GM12878 (cell line): ENCODE measurements around the gene RPS16. TPM values are rescaled to one million over a fixed set of nuclear protein-coding genes. Genes with fewer than 3 reads are reported as not detected.

Experiments used
- CBFB ChIP-seq: IDR thresholded peaks from 2 replicates; pipeline ENCODE4 v1.6.1; 2016; ENCODE audit warnings: antibody characterized with exemption, low read depth
- CREB1 ChIP-seq: IDR thresholded peaks from 2 replicates; pipeline ENCODE4 v1.6.1; 2012; ENCODE audit warnings: low read depth, mild to moderate bottlenecking, inconsistent platforms
- E4F1 ChIP-seq: fragments of 450-650 bp; IDR thresholded peaks from 2 replicates; pipeline ENCODE4 v1.6.1; 2018; ENCODE audit warnings: borderline replicate concordance, mild to moderate bottlenecking; ENCODE audit not compliant: partially characterized antibody
- EP300 ChIP-seq, 2 experiments: fragments of 150-350 bp in 1 of 2; IDR thresholded peaks; 2 replicates each; pipeline ENCODE4 v1.6.1; 2011 to 2012; ENCODE audit warnings: low read depth in 2 of 2, low read length in 2 of 2, borderline replicate concordance in 1 of 2, improper control_type of control experiment in 1 of 2, inconsistent platforms in 1 of 2; ENCODE audit not compliant: control insufficient read depth in 1 of 2
- GATAD2B ChIP-seq: fragments of 450-650 bp; conservative IDR thresholded peaks from 2 replicates; pipeline ENCODE4 v1.6.1; 2017; ENCODE audit warnings: low read depth, mild to moderate bottlenecking, moderate library complexity
- HCFC1 ChIP-seq: fragments of 150-350 bp; IDR thresholded peaks from 2 replicates; pipeline ENCODE4 v1.6.1; 2014; ENCODE audit warnings: low read length
- MEF2B ChIP-seq: fragments of 450-650 bp; IDR thresholded peaks from 2 replicates; pipeline ENCODE4 v1.6.1; 2018; ENCODE audit warnings: mild to moderate bottlenecking, moderate library complexity; ENCODE audit not compliant: partially characterized antibody, poor library complexity, severe bottlenecking
- NFXL1 ChIP-seq: fragments of 450-650 bp; IDR thresholded peaks from 2 replicates; pipeline ENCODE4 v1.6.1; 2017; ENCODE audit warnings: antibody characterized with exemption, mild to moderate bottlenecking, borderline replicate concordance
- NR2C2 ChIP-seq: IDR thresholded peaks from 2 replicates; pipeline ENCODE4 v1.6.1; 2011; ENCODE audit warnings: borderline replicate concordance, low read depth; ENCODE audit not compliant: control insufficient read depth, insufficient read length
- NR2F1 ChIP-seq: fragments of 450-650 bp; conservative IDR thresholded peaks from 2 replicates; pipeline ENCODE4 v1.6.1; 2017; ENCODE audit warnings: mild to moderate bottlenecking
- POLR2A ChIP-seq: IDR thresholded peaks from 2 replicates; pipeline ENCODE4 v1.6.1; 2011; ENCODE audit warnings: low read depth, mild to moderate bottlenecking, low read length
- POLR2AphosphoS5 ChIP-seq: IDR thresholded peaks from 2 replicates; pipeline ENCODE4 v1.6.1; 2011; ENCODE audit warnings: mild to moderate bottlenecking, low read length, inconsistent platforms
- RAD51 ChIP-seq: fragments of 450-650 bp; IDR thresholded peaks from 2 replicates; pipeline ENCODE4 v1.6.1; 2016; ENCODE audit warnings: moderate library complexity, mild to moderate bottlenecking, inconsistent platforms
- SIN3A ChIP-seq: IDR thresholded peaks from 2 replicates; pipeline ENCODE4 v1.6.1; 2012; ENCODE audit warnings: low read depth, low read length, improper control_type of control experiment
- SKIL ChIP-seq: fragments of 450-650 bp; IDR thresholded peaks from 2 replicates; pipeline ENCODE4 v1.6.1; 2017; ENCODE audit warnings: mild to moderate bottlenecking, low read depth, inconsistent platforms; ENCODE audit not compliant: poor library complexity, severe bottlenecking
- YY1 ChIP-seq: IDR thresholded peaks from 2 replicates; pipeline ENCODE4 v1.6.1; 2011; ENCODE audit warnings: low read depth, mild to moderate bottlenecking, low read length
- polyA plus RNA-seq, 11 experiments: library from polyadenylated mRNA; depleted of rRNA in 4 of 11; unstranded in 6 of 11; stranded (reverse) in 5 of 11; fragments of >200 nt; fragmentation: Nextera tagmentation in 4 of 11; fragmentation: Illumina TruSeq in 1 of 11; extraction: Ambion mirVana in 4 of 11; extraction: Trizol in 1 of 11; gene quantifications; 1 replicate in 1 of 11; 2 replicates in 10 of 11; pipeline versions ENCODE4 v1.2.1 to v1.2.3, GENCODE V29; 2011 to 2016; ENCODE audit warnings: inconsistent platforms in 2 of 11, missing spikeins in 2 of 11, low read depth in 1 of 11
- total RNA-seq, 4 experiments: library from RNA; depleted of rRNA in 3 of 4; stranded (reverse); fragments of >200 nt in 3 of 4; fragmentation: Illumina TruSeq in 1 of 4; extraction: Trizol in 1 of 4; gene quantifications; 2 replicates each; pipeline versions ENCODE4 v1.2.1 to v1.2.3, GENCODE V29; 2013 to 2021
- TF ChIP-seq, protein P1 (sequence below): IDR thresholded peaks from 2 replicates; pipeline ENCODE4 v1.6.1; 2012; ENCODE audit warnings: improper control_type of control experiment, low read depth, low read length; ENCODE audit not compliant: insufficient replicate concordance
- TF ChIP-seq, protein P2 (sequence below): IDR thresholded peaks from 2 replicates; pipeline ENCODE4 v1.6.1; 2011; ENCODE audit warnings: low read depth, mild to moderate bottlenecking, low read length, moderate library complexity, borderline replicate concordance; ENCODE audit errors: extremely low read depth
- TF ChIP-seq, protein P3 (sequence below): IDR thresholded peaks from 2 replicates; pipeline ENCODE4 v1.6.1; 2012; ENCODE audit warnings: low read depth, low read length, improper control_type of control experiment

Gene RPS16
- total and polyA plus RNA-seq, 10 of the 15 experiments (the other 5 are each of a cell fraction or from before 2014, with no cell fraction given) = 148 to 4,810 (median 2,343) TPM

- TF ChIP-seq, protein P1, sequence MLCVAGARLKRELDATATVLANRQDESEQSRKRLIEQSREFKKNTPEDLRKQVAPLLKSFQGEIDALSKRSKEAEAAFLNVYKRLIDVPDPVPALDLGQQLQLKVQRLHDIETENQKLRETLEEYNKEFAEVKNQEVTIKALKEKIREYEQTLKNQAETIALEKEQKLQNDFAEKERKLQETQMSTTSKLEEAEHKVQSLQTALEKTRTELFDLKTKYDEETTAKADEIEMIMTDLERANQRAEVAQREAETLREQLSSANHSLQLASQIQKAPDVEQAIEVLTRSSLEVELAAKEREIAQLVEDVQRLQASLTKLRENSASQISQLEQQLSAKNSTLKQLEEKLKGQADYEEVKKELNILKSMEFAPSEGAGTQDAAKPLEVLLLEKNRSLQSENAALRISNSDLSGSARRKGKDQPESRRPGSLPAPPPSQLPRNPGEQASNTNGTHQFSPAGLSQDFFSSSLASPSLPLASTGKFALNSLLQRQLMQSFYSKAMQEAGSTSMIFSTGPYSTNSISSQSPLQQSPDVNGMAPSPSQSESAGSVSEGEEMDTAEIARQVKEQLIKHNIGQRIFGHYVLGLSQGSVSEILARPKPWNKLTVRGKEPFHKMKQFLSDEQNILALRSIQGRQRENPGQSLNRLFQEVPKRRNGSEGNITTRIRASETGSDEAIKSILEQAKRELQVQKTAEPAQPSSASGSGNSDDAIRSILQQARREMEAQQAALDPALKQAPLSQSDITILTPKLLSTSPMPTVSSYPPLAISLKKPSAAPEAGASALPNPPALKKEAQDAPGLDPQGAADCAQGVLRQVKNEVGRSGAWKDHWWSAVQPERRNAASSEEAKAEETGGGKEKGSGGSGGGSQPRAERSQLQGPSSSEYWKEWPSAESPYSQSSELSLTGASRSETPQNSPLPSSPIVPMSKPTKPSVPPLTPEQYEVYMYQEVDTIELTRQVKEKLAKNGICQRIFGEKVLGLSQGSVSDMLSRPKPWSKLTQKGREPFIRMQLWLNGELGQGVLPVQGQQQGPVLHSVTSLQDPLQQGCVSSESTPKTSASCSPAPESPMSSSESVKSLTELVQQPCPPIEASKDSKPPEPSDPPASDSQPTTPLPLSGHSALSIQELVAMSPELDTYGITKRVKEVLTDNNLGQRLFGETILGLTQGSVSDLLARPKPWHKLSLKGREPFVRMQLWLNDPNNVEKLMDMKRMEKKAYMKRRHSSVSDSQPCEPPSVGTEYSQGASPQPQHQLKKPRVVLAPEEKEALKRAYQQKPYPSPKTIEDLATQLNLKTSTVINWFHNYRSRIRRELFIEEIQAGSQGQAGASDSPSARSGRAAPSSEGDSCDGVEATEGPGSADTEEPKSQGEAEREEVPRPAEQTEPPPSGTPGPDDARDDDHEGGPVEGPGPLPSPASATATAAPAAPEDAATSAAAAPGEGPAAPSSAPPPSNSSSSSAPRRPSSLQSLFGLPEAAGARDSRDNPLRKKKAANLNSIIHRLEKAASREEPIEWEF = no peak
- 0 out of 2 replicates have a peak, but pooled peaks have one; percentile 11 for TF ChIP-seq GATAD2B
- TF ChIP-seq POLR2A = peak; percentile 95
- no peak for TF ChIP-seq SIN3A
- no peak for TF ChIP-seq NFXL1
- TF ChIP-seq RAD51 = no peak
- peak; percentile 90 for TF ChIP-seq CREB1
- TF ChIP-seq, protein P2, sequence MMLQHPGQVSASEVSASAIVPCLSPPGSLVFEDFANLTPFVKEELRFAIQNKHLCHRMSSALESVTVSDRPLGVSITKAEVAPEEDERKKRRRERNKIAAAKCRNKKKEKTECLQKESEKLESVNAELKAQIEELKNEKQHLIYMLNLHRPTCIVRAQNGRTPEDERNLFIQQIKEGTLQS = no peak
- TF ChIP-seq HCFC1 = peak; percentile 68
- TF ChIP-seq MEF2B = no peak
- TF ChIP-seq CBFB = no peak
- TF ChIP-seq E4F1 = no peak
- TF ChIP-seq POLR2AphosphoS5 = peak; percentile 85
- TF ChIP-seq, protein P3, sequence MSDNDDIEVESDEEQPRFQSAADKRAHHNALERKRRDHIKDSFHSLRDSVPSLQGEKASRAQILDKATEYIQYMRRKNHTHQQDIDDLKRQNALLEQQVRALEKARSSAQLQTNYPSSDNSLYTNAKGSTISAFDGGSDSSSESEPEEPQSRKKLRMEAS = peak; percentile 31; the same call in 1 of the 2 replicates
- TF ChIP-seq EP300 (IDR thresholded peaks at IDR 0.05; ENCODE audit: borderline replicate concordance in 1 of 2, control insufficient read depth in 1 of 2, low read depth in 2 of 2, low read length in 2 of 2) = no peak
- TF ChIP-seq NR2C2 = no peak
- TF ChIP-seq NR2F1 = peak; percentile 82
- TF ChIP-seq YY1 = peak; percentile 99
- TF ChIP-seq SKIL = no peak
These were observed 44.8 kb upstream of the RPS16 start, which contains the start of gene TIMM50 (continued) for GRCh38 chr19:39480337-39481228.
